Measurements from ENCODE around the gene MTMR6.

The MTMR6 gene

DNA sequence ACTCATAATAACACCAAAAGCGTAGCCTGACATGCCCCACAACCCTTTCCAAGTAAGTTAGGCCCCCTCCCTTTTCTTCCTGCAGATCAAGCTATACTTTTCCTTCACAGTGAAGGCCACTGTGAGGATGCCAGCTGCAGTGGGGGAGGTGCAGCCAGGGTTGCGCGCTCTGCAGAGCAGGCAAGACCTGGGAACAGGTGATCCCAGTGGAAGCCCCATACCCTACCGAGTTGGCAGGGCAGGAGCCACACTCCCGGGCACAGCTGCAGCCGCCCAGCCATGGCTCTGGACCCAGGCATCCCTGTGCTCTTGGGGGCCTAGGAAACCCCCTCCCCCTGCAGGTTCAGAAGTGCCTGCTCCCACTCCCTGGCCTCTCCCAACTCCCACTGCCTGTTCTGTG is 18.7 kb downstream of the MTMR6 start:
- DNase-seq = no peak

DNA sequence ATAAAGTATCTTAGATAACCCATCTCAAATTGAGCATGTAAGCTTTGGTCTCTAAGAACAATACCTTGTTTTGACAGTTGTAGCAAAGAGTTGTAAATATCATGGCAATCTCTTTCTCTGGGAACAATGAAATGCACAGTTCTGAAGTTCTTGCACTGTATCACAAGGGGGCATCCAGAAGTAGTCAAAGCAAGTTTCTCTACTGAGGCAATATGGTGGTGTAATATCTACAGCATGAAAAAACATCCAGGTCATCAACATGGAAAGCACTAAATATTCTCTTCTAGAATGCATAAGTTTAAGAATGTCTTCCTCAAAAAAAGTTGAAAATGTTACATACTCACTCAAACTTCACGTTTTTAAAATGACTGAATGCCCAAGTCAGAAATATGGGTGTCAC is 19.6 kb downstream of the MTMR6 start:
- DNase-seq = no peak

DNA sequence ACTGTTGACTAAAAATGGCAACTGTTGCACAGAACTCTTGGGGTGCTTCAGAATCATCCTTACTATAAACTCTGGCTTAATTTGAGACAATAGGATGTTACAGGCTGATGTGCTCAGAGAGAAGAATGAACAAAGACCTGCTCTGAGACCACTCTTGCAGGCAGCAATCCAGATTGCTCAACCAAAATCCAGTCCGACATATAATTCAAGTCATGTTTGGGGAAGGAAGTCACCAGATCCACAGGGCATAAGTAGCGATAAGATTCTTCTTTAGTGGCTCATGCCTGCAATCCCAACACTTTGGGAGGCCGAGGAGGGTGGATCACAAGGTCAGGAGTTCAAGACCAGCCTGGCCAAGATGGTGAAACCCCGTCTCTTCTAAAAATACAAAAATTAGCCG is 20.6 kb downstream of the MTMR6 start:
- no peak for DNase-seq

- no peak for DNase-seq
These were observed 25.0 kb downstream of the MTMR6 start for GRCh38 chr13:25262261-25262660.

GRCh38 chr13:25253702-25254101 is 33.6 kb downstream of the MTMR6 start:
- DNase-seq = no peak

GRCh38 chr13:25252752-25253151 is 34.5 kb downstream of the MTMR6 start:
- DNase-seq = no peak

DNA sequence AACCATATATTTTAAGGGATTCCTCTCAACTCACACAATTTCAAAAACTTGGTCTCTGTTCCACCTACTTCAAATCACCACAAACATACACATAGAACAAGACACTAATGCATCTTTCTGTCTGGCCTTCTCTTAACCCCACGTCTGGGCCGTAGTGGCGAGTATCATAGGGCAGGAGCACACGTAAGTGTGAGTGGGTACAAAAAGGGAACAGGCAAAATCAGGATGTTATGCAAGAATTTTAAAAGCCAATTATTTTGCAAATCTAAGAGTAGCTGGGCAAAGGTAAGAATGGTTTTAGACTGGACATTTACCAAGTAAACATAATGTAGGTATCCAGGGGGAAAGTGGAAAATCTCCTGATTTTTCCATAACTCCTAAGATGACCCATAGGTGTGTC is 35.1 kb downstream of the MTMR6 start:
- DNase-seq = no peak

DNA sequence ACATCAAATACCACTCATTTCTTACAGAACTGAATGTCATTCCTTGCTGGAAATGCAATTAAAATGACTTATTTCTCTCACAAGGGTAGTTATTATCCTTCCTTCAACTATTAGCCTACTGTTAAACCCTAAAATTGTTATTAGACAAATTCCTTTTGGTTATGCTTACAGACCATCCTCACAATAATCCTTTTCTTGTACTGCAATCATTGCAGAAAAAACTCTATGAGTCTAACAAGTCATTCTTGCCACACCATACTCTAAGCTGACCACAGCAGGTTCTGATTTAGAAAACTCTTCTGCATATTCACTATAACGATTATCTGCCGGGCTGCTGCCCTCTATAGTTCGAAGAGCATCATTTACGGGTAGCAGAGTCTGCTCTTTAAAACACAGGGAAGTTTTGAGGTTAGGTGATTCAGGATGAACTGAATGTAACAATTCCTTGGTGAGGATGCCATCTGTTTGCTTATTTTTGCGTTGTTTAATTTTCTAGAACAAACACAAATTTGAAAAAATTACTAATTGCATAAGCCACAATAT is 38.2 kb downstream of the MTMR6 start:
- no peak for DNase-seq

DNA sequence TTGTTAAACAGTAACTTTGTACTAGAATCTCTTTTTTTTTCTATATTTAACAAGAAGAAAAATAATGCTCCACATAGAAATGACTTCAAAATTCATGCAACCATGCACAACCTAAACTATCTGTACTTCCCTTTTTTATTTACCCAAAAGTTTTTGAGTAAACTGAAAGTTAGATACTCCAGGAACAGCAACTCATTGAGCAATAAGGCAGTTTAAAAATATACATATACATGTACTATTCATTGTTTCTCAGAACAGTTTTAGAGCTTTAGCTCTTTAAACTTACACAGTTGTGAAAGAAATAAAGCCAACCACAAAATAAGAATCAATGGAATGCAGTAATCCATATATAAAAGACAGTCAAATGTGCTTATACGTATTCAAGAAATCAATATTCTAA is 39.2 kb downstream of the MTMR6 start:
- no peak for DNase-seq

- no peak for DNase-seq
These were observed 39.9 kb downstream of the MTMR6 start for GRCh38 chr13:25247360-25247759.

GRCh38 chr13:25244123-25244522 is 43.2 kb downstream of the MTMR6 start:
- DNase-seq = no peak

DNA sequence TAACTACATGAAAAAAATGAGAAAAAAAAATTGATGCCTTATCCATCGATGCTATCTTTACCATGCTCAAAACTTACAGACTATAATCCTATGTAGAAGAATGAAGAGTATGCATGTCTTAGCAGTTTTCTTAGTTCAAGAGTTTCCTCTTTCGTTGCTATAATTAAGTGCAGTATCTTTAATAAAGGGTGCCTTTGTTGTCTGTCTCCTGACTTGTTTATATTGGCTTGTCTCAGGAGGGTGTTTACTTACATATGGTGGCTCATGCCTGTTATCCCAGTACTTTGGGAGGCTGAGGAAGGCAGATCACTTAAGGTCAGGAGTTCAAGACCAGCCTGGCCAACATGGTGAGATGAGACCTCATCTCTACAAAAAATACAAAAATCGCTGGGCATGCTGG is 44.3 kb downstream of the MTMR6 start:
- no peak for DNase-seq

GRCh38 chr13:25241007-25241406 is 46.3 kb downstream of the MTMR6 start:
- no peak for DNase-seq

DNA sequence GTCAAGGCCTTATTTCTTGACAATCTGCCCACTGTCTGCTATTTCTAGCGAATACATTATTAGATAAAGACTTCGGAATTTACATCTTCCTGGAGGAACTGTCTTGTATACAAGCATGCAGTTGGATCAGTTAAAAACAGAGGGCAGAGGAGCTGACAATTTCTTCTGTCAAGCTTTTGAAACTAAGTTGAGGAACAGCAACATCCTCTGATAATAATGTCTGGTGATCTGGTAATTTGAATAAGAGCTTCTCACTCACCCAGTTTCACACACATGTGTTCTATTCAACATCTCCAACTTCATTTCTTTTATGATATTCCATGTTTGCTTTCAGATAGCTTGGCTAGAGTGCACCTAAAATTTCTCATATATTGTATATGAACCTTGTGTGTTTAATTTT is 50.2 kb downstream of the MTMR6 start:
- DNase-seq = no peak

- no peak for DNase-seq
These were observed 53.4 kb downstream of the MTMR6 start for GRCh38 chr13:25233861-25234260.

DNA sequence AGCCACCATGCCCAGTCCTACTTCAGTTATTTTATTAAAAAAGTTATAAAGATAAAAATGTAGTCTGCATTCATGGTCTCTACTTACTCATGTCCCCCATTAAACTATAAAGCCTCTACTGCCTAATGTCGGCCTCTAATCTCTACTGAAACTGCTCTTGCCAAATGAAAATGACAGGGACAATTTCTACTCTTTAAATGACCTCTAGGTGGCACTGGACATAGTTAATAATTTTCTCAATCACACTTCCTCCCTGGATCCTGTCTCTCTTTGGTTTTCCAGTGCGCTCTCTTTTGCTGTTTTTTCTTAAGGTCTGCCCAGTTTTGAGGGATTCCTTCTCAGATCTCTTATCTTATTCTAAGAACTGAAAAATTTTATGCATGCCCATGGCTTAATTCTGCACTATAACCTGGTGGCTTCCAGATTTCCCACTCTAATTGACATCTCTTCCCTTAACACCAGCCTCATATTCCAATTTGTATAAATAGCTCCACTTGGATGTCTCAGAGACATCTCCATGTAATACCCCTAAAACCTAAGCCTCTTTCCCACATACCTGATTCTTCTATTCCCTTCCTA is 54.3 kb downstream of the MTMR6 start:
- DNase-seq = no peak

- DNase-seq = no peak
These were observed 55.8 kb downstream of the MTMR6 start for GRCh38 chr13:25231517-25231916.

DNA sequence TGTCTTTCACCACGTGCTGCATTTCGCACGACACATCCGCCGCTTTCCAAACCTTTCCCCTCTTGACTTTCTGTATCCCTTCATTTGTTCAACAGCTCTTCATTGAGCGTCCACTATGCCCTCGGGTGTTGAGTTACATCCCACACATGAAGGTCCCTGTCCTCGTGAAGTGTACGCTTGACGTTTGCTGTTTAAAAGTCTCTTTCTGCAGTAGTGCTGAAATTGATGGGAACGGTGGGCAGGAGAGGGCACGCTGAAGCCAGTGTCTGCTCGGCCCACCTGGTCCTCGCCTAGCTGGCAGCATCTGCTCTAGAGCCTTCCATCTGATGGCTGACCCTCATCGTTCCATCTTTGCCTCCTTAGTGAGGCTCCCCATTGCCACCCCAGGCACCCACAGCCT is 59.6 kb downstream of the MTMR6 start:
- no peak for DNase-seq

GRCh38 chr13:25225970-25226369 is 61.3 kb downstream of the MTMR6 start:
- no peak for DNase-seq

DNA sequence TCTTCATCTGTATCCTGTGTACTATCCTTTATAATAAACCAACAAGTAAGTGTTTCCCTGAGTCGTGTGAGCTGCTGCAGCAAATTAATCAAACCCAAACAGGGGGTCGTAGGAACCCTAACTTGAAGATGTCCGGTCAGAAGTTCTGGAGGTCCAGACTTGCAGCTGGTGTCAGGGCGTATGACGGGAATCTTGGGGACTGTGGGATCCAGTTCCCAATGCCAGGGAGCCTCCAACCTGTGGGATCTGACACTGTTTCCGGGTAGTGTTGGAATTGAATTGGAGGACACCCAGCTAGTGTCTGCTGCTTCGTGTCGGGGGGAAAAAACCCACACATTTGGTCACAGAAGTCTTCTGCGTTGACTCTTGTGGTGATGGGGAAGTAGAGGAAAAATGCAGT is 63.1 kb downstream of the MTMR6 start:
- no peak for DNase-seq

- no peak for DNase-seq
These were observed 64.5 kb downstream of the MTMR6 start for GRCh38 chr13:25222740-25223139.

GRCh38 chr13:25218019-25218418 is 69.3 kb downstream of the MTMR6 start:
- DNase-seq = no peak

GRCh38 chr13:25217023-25217885 is 70.0 kb downstream of the MTMR6 start:
- no peak for DNase-seq

DNA sequence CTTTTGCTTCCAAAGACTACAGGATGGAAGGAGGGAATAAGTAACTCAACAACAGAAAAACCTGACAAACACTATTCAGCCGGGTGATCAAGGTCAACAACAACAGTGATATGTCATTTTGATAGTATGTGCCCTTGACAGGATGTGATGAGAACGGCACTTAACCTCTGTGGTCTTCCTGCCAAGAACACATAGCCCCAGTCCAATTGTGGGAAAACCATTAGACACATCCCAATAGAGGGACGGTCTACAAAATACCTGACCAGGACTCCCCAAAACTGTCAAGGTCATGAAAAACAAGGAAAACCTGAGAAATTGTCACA is 72.1 kb downstream of the MTMR6 start:
- no peak for DNase-seq

Data from NCI-H510A (cell line).